ENCODE data around the gene SDHA. TPM values are rescaled to one million over a fixed set of nuclear protein-coding genes. Genes with fewer than 3 reads are reported as not detected.
A peak's percentile ranks its signal among the peaks of the same experiment; 100 is the strongest.
"Not testable (repeated sequence)": the region's sequence is repeated elsewhere in the genome, so short reads cannot be mapped to it uniquely, and the experiment has no call there.

SDHA gene
- total RNA-seq, 4 donors from 2014 or later = 59.9 to 70.4 (median 67.8) TPM

DNA sequence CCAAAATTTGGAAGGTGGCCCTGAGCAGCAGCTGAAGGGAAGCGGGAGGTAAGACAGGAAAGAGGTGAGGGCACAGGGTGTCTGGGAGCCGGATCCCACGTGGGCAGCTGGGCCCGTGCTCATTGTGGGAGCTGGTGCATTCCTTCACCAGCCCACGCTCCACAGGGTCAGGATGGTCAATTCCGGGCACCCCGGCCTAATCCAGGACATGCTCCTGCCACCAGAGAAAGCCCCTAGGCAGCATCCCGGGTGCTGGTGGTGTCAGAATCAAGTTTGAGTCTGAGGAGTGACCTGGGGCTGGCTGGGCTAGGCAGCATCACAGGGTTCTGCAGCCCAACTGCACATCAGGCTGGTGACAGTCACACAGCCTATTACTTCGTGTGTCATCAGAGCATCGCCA is 46.2 kb downstream of the SDHA start:
- whole genome bisulfite sequencing, 2 donors = 87 to 94% methylated on average over 8 to 10 of the region's 10 CpGs
- no peak overlapping the region for H3K4me3 ChIP-seq (ENCODE audit: low read depth, poor library complexity, severe bottlenecking)
- intact Hi-C loops (cut with DNase I; ENCODE audit: low total_unique reads) = no loop called here
- peak in 1 of 2 donors; percentile 80 for DNase-seq (ENCODE audit: low spot score in 2 of 2)
- no peak for TF ChIP-seq POLR2A (IDR thresholded peaks at IDR 0.05)
- TF ChIP-seq, protein P1, sequence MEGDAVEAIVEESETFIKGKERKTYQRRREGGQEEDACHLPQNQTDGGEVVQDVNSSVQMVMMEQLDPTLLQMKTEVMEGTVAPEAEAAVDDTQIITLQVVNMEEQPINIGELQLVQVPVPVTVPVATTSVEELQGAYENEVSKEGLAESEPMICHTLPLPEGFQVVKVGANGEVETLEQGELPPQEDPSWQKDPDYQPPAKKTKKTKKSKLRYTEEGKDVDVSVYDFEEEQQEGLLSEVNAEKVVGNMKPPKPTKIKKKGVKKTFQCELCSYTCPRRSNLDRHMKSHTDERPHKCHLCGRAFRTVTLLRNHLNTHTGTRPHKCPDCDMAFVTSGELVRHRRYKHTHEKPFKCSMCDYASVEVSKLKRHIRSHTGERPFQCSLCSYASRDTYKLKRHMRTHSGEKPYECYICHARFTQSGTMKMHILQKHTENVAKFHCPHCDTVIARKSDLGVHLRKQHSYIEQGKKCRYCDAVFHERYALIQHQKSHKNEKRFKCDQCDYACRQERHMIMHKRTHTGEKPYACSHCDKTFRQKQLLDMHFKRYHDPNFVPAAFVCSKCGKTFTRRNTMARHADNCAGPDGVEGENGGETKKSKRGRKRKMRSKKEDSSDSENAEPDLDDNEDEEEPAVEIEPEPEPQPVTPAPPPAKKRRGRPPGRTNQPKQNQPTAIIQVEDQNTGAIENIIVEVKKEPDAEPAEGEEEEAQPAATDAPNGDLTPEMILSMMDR (IDR thresholded peaks at IDR 0.05) = no peak

DNA sequence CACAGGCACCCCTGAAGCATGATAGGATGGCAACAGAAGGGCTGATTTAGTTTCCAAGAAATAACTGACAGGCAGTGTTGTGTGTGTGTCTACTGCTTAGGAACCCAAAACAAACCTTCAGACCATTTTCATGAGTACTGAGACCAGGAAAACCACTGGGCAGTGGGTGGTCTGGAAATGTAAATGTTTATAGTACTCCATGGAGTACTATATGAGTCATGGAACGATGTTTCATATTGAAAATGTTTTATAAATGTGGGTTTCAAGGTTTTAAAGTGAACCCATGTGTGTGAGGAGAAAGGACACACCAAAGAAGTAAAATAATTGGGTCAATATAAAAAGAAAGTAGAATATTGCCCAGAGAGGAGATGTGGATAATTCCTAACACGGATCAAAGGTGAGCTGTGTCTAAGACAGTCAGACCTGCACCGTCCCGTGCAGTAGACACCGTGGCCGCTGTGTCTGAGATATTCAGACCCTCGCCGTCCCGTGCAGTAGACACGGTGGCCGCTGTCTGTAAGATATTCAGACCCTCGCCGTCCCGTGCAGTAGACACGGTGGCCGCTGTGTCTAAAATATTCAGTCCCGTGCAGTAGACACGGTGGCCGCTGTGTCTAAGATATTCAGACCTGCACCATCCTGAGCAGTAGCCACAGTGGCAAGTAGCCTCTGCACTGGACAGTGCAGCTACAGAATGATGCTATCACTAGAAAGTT is 48.3 kb downstream of the SDHA start:
- DNase-seq (ENCODE audit: low spot score in 2 of 2); intact Hi-C loops (cut with DNase I; ENCODE audit: low total_unique reads); H3K4me3 ChIP-seq (ENCODE audit: low read depth, poor library complexity, severe bottlenecking): not testable (repeated sequence)
- WGBS, 2 donors = 95% methylated on average over 19 of the region's 19 CpGs

DNA sequence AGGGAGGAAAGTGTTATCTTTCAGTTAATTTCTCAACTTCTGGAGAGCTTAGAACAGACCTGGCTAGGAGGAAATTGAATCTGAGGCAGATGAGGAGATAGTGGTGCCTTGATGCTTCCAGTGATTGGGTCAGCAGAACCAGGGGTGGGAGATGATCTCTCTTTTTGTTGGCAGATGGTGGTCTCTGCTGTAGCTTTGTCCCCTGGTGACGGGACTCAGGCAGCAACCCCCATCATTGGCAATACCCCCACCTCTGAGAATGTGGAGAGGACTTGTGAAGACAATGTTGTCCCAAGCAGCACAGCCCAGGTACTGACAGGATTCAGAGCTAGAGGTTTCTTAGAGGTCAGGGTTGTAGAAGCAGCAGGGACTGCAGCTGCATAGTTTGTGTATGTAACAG is 49.6 kb downstream of the SDHA start:
- intact Hi-C loops (cut with DNase I; ENCODE audit: low total_unique reads) = no loop called here
- 69 to 89% methylated on average over 1 of the region's 1 CpG for WGBS, 2 donors
- no peak for TF ChIP-seq POLR2A (IDR thresholded peaks at IDR 0.05)
- TF ChIP-seq, protein P1 (IDR thresholded peaks at IDR 0.05) = no peak
- no peak for DNase-seq (ENCODE audit: low spot score in 2 of 2)
- H3K4me3 ChIP-seq (ENCODE audit: low read depth, poor library complexity, severe bottlenecking) = no peak overlapping the region

DNA sequence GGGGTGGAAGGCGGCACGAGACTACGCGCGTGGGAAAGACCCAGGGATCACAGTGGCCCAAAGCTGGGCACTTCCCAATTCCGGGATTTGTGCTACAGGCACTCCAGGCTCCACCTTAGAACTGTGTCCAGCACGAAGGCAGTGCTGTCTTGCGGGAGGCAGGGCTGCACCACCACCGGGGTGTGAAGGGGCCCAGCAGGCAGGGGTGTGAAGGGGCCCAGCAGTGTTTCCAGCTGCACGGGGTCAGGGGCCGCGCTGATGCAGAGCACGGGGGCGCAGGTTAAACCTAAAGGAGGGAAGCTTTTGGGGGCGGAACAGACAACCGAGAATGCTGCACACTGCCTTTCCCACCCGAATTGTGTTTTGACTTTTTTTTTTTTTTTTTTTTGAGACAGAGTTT is 52.2 kb downstream of the SDHA start:
- intact Hi-C loops (cut with DNase I; ENCODE audit: low total_unique reads) = no loop called here
- no peak overlapping the region for H3K4me3 ChIP-seq (ENCODE audit: low read depth, poor library complexity, severe bottlenecking)
- TF ChIP-seq, protein P1 (IDR thresholded peaks at IDR 0.05) = no peak
- TF ChIP-seq POLR2A (IDR thresholded peaks at IDR 0.05) = no peak
- peak in 1 of 2 donors; percentile 84 for DNase-seq (ENCODE audit: low spot score in 2 of 2)
- 76 to 81% methylated on average over 17 of the region's 17 CpGs for WGBS, 2 donors

DNA sequence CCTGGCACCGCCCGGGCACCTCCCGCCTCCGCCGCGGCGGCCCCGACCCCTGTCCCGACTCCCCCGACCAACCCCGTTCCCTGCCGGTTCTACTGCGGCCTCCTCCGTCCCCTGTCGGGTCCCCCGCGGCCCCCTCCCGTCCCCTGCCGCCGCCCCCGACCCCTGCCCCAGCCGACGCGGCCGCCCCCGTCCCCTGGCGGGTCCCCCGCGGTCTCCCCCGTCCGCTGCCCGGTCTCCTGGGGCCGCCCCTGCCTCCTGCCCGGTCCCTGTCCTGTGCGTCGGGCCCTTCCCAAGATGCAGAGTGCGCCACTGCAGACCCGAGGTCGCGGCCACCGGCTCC is 53.7 kb downstream of the SDHA start:
- H3K4me3 ChIP-seq (ENCODE audit: low read depth, poor library complexity, severe bottlenecking) = peak overlapping the region; percentile 63
- intact Hi-C loops (cut with DNase I; ENCODE audit: low total_unique reads); DNase-seq (ENCODE audit: low spot score in 2 of 2): not testable (repeated sequence)
- 0 to 7% methylated on average over 4 to 20 of the region's 41 CpGs for WGBS, 2 donors

DNA sequence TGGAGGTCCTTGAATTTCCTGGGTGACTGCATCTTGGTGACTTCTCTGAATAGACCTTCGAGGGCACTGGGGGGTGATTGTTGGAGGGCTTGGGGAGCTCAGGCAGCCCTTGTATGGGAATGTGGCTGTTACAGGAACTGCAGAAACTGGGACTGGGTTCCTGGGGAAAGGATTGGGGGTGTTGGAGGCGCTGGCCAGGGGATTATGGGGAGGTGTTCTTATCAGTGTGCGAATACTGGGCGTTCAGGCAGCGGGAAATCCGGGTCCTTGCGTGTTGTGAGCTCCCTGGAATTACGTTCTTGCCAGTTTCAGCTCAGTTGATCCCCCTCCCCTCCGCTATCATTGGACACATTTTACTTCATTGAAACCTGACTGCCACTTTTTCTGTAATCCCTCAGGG is 55.0 kb downstream of the SDHA start:
- WGBS, 2 donors = 81 to 86% methylated on average over 9 of the region's 9 CpGs
- peak in 1 of 2 donors; percentile 63 for DNase-seq (ENCODE audit: low spot score in 2 of 2)
- H3K4me3 ChIP-seq (ENCODE audit: low read depth, poor library complexity, severe bottlenecking); intact Hi-C loops (cut with DNase I; ENCODE audit: low total_unique reads): not testable (repeated sequence)

DNA sequence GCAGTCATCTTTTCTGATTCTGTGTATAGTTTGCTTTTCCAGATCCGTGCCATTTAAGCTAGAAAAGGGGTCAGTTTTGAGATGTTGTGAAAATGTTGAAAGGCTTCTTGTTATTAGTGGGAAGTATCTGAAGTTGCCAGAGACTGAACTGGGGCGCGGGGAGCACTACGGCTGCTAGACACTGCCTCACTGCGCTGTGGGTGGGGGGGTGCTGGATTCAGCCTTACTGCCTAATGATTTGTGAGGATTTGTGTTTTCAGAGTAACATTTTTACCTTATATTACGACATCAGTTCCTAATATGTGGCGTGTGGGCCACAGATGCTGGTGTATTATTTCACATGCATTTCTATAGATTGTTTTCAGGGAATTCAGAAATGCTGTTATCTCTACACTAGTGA is 55.4 kb downstream of the SDHA start:
- intact Hi-C loops (cut with DNase I; ENCODE audit: low total_unique reads); H3K4me3 ChIP-seq (ENCODE audit: low read depth, poor library complexity, severe bottlenecking): not testable (repeated sequence)
- WGBS, 2 donors = 82 to 85% methylated on average over 7 of the region's 7 CpGs
- DNase-seq (ENCODE audit: low spot score in 2 of 2) = peak in 1 of 2 donors; percentile 68

DNA sequence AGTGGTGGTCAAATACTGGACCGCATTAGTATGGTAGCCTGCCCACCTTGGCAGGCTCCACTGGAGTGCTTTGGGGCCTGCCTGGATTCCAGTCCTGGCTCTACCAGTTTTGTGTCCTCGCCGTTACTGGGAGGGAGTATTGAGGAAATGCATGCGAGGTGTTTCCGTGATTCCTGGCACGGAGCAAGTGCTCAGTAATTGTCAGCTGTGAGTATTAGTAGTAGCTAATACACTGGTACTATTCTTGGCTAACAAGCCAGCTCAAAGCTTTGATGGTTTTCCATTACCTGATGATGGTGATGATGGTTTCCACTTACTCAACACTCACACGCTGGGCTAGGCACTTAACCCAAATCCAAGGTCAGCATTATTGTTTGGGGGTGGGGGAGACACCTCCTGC is 56.2 kb downstream of the SDHA start:
- intact Hi-C loops (cut with DNase I; ENCODE audit: low total_unique reads) = not testable (repeated sequence)

More for the DNA sequence above, 56.2 kb downstream of the SDHA start:
- not testable (repeated sequence) for H3K4me3 ChIP-seq (ENCODE audit: low read depth, poor library complexity, severe bottlenecking); DNase-seq (ENCODE audit: low spot score in 2 of 2)
- WGBS, 2 donors = 49 to 52% methylated on average over 7 of the region's 7 CpGs

All from lower leg skin (tissue), 4 donors.